Measurements from ENCODE around the gene GAB1. TPM values are rescaled to one million over a fixed set of nuclear protein-coding genes. Genes with fewer than 3 reads are reported as not detected.

GAB1 gene
- total RNA-seq, 1 experiment from 2014 or later, result 8.8 TPM

GRCh38 chr4:143441678-143442077 is 105.0 kb downstream of the GAB1 start:
- no peak for TF ChIP-seq CTCF (IDR thresholded peaks at IDR 0.05; ENCODE audit: unreplicated experiment)
- Mint-ChIP-seq H3K4me1 (ENCODE audit: low read depth, unreplicated experiment) (no peaks in the 10 kb centered on the region), H3K9me3 (ENCODE audit: low read depth, unreplicated experiment) (no peaks in the 10 kb centered on the region), H3K4me3 (ENCODE audit: low read depth, unreplicated experiment) (no peak overlapping the region), H3K27ac (ENCODE audit: unreplicated experiment) (no peak overlapping the region), H3K27me3 (ENCODE audit: unreplicated experiment) (no peaks in the 10 kb centered on the region), H3K36me3 (ENCODE audit: insufficient read depth, unreplicated experiment) (no peaks in the 10 kb centered on the region)
- CTCF ChIA-PET, result no interaction called here
- DNase-seq, result no peak
- intact Hi-C loops (cut with micrococcal nuclease; ENCODE audit: unreplicated experiment), result no loop called here
- BruUV-seq (replicated peaks), result no TSS peak

GRCh38 chr4:143443728-143444127 is 107.1 kb downstream of the GAB1 start:
- no peak for DNase-seq
- Mint-ChIP-seq H3K27me3 (ENCODE audit: unreplicated experiment) (no peaks in the 10 kb centered on the region), H3K4me1 (ENCODE audit: low read depth, unreplicated experiment) (no peaks in the 10 kb centered on the region), H3K4me3 (ENCODE audit: low read depth, unreplicated experiment) (no peak overlapping the region), H3K27ac (ENCODE audit: unreplicated experiment) (no peak overlapping the region), H3K9me3 (ENCODE audit: low read depth, unreplicated experiment) (no peaks in the 10 kb centered on the region), H3K36me3 (ENCODE audit: insufficient read depth, unreplicated experiment) (no peaks in the 10 kb centered on the region)
- intact Hi-C loops (cut with micrococcal nuclease; ENCODE audit: unreplicated experiment), result no loop called here
- TF ChIP-seq CTCF (IDR thresholded peaks at IDR 0.05; ENCODE audit: unreplicated experiment), result no peak
- CTCF ChIA-PET, result no interaction called here
- BruUV-seq (replicated peaks), result no TSS peak

- H3K27me3 Mint-ChIP-seq (ENCODE audit: unreplicated experiment), result no peaks in the 10 kb centered on the region
- H3K27ac Mint-ChIP-seq (ENCODE audit: unreplicated experiment), result no peak overlapping the region
- H3K4me1 Mint-ChIP-seq (ENCODE audit: low read depth, unreplicated experiment), result peaks cover 10% of the 10 kb centered on the region
- intact Hi-C loops (cut with micrococcal nuclease; ENCODE audit: unreplicated experiment), result no loop called here
- CTCF ChIA-PET, result interaction anchor here (0.7 kb wide), 1 partner anchor 52 kb away, joined by 3 read pairs; no protein-coding TSS in a partner anchor
- TF ChIP-seq CTCF (IDR thresholded peaks at IDR 0.05; ENCODE audit: unreplicated experiment), result no peak
- H3K4me3 Mint-ChIP-seq (ENCODE audit: low read depth, unreplicated experiment), result no peak overlapping the region
- no TSS peak for BruUV-seq (replicated peaks)
- no peak for DNase-seq
- no peaks in the 10 kb centered on the region for H3K9me3 Mint-ChIP-seq (ENCODE audit: low read depth, unreplicated experiment)
- H3K36me3 Mint-ChIP-seq (ENCODE audit: insufficient read depth, unreplicated experiment), result no peaks in the 10 kb centered on the region
These were observed 114.5 kb downstream of the GAB1 start for GRCh38 chr4:143451186-143451585.

GRCh38 chr4:143455211-143455610 is 118.5 kb downstream of the GAB1 start:
- Mint-ChIP-seq H3K4me1 (ENCODE audit: low read depth, unreplicated experiment) (peaks cover 10% of the 10 kb centered on the region), H3K36me3 (ENCODE audit: insufficient read depth, unreplicated experiment) (no peaks in the 10 kb centered on the region), H3K4me3 (ENCODE audit: low read depth, unreplicated experiment) (no peak overlapping the region), H3K9me3 (ENCODE audit: low read depth, unreplicated experiment) (no peaks in the 10 kb centered on the region), H3K27me3 (ENCODE audit: unreplicated experiment) (no peaks in the 10 kb centered on the region), H3K27ac (ENCODE audit: unreplicated experiment) (no peak overlapping the region)
- no peak for DNase-seq
- intact Hi-C loops (cut with micrococcal nuclease; ENCODE audit: unreplicated experiment), result no loop called here
- BruUV-seq (replicated peaks), result no TSS peak
- no peak for TF ChIP-seq CTCF (IDR thresholded peaks at IDR 0.05; ENCODE audit: unreplicated experiment)
- CTCF ChIA-PET, result interaction anchor here (0.7 kb wide), 1 partner anchor 11 kb away, joined by 3 read pairs; no protein-coding TSS in a partner anchor
